GM19043 (cell line): ENCODE measurements around the gene CCDC86.

Source experiments
- ATAC-seq: cut with Tn5 transposase; IDR thresholded peaks from one replicate; pipeline ENCODE4 v1.9.1; 2021; ENCODE audit warnings: low read depth; ENCODE audit not compliant: unreplicated experiment

The CCDC86 gene

DNA sequence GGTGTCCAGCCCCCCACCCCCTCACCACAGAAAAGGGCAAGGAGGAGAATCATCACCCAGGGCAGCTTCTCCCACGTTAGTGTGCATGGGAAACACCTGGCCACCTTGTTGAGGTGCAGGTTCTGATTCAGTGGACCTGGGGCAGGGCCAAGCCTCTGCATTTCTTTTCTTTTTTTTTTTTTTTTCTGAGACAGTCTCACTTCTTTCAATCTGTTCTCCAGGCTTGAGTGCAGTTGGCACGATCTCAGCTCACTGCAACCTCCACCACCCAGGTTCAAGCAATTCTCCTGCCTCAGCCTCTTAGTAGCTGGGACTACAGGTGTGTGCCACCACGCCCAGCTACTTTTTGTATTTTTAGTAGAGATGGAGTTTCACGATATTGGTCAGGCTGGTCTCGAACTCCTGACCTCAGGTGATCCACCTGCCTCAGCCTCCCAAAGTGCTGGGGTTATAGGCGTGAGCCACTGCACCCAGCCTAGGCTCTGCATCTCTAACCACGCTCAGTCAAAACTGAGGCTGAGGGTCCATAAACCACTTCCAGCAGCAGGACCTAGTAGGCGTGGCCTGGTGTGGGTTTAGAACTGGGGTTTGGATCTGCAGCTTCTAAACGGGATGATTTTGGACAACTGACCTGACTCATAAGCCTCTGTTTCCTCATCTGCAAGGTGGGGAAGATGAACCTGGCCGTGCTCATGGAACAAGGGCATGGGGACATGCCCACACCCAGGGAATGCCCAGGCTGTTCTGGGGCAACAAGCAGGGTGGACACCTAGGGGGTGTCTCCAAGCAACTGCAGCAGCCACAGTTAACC is 26.2 kb downstream of the CCDC86 start:
- no peak for ATAC-seq

DNA sequence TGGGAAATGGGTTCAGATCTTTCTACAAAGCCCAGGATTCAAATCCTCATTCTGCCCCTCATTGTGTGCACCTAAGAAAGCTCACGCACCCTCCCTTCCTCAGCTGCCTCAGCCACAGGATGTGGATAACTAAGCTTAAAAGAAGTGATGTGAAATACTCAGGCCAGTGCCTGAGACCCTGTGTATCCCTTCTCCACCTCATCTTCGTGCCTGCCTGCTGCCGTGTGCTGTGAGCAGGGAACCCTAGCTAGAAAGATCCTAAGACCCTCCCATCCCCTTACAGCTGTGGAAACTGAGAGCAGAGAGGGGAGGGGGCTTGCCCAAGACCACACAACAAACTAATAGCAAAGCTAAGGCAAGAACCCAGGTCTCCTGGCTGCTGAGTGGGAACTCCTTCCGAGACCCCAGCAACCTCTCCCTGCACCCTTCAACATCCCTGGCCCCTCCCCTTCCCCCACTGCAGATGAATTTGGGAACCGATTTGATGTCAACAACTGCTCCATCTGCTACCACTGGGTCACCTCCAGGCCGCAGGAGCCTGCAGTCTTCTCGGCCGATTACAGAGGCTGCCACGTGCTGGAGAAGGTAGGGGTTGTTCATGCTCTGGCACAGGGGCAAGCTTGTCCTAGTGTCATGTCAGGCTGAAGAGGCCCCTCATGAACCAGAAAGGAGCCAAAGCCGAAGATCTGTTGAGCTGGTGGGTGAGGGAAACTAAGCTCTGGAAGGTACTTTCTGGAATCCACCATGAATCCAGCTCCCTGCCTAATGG is 27.0 kb downstream of the CCDC86 start:
- no peak for ATAC-seq

GRCh38 chr11:60869451-60869825 is 27.5 kb downstream of the CCDC86 start:
- no peak for ATAC-seq

DNA sequence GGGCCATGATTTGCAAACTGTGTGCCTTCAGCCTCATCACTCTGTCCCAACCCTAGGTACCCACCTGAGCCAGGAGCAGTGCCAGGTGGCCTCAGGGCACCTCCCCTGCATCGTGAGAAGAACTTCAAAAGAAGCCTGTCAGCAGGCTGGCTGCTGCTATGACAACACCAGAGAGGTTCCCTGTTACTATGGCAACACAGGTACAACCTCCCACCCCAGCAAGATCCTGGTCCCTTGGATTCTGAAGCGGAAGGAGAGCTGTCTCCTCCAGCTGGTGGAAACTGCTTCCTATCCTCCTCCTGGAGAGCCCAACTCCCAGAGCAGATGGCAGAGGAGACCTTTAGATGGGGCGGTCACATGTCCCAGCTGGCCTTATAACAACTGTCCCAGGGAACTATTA is 28.4 kb downstream of the CCDC86 start:
- ATAC-seq = no peak

DNA sequence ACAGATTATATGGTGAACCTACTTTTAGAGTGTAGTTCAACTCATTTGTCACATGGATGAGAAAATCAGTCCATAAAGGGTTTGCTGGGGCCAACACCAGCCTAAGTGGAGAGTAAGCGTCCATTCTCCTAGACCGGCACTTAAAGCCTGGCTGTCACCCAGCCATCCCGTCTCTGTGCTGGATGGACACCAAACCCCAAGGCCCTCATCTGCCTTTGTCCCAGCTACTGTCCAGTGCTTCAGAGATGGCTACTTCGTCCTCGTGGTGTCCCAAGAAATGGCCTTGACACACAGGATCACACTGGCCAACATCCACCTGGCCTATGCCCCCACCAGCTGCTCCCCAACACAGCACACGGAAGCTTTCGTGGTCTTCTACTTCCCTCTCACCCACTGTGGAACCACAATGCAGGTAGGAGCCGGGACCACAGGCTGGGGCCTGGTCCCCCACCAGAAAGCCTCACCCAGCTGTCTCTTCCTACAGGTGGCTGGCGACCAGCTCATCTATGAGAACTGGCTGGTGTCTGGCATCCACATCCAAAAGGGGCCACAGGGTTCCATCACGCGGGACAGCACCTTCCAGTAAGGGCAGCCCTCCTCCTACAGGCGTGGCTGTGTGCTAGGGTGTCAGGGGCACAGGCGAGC is 28.9 kb downstream of the CCDC86 start:
- no peak for ATAC-seq

GRCh38 chr11:60871378-60872061 is 29.6 kb downstream of the CCDC86 start:
- ATAC-seq = no peak

- no peak for ATAC-seq
Observed at GRCh38 chr11:60872124-60872960, 30.4 kb downstream of the CCDC86 start.

- no peak for ATAC-seq
Observed at GRCh38 chr11:60872961-60873524, 31.1 kb downstream of the CCDC86 start.

GRCh38 chr11:60873533-60873932 is 31.6 kb downstream of the CCDC86 start:
- ATAC-seq = no peak

DNA sequence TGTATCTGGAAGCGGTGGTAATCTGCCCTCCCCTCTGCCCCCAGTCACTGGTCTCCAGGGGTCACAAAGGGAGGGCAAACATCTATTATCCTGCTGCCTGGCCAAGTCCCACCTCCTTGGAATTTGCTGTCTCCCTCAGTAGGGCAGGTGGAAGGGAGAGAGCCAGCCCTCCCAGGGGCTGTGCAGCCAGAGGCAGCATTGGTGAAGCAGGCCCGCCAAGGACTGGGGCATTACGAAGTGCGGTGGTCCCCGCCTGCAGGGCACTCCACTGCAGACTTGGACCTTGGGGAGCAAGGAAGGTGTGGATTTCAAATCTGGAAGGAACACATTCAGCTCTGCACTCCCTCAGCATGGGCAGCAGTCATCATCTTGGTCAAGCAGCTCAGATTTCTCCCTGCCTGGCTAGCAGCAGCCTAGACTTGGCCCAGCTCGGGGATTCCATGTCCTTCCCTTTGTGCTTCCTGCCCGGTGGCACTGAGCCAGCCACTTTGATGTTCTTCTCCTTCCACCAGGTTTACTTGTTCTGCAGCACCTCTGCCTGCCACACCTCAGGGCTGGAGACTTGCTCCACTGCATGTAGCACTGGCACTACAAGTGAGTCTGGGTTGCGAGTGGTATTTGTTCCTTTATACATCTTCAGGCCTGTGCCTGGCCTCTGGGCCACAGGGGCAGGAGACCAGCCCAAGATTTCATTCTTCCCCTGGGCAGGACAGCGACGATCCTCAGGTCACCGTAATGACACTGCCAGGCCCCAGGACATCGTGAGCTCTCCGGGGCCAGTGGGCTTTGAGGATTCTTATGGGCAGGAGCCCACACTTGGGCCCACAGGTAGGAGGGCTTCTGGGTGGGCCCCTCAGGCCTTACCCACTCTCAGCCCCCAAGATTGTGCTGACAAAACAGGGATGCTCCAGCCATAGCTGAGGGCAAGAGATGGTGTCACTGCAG is 32.8 kb downstream of the CCDC86 start:
- ATAC-seq = no peak

DNA sequence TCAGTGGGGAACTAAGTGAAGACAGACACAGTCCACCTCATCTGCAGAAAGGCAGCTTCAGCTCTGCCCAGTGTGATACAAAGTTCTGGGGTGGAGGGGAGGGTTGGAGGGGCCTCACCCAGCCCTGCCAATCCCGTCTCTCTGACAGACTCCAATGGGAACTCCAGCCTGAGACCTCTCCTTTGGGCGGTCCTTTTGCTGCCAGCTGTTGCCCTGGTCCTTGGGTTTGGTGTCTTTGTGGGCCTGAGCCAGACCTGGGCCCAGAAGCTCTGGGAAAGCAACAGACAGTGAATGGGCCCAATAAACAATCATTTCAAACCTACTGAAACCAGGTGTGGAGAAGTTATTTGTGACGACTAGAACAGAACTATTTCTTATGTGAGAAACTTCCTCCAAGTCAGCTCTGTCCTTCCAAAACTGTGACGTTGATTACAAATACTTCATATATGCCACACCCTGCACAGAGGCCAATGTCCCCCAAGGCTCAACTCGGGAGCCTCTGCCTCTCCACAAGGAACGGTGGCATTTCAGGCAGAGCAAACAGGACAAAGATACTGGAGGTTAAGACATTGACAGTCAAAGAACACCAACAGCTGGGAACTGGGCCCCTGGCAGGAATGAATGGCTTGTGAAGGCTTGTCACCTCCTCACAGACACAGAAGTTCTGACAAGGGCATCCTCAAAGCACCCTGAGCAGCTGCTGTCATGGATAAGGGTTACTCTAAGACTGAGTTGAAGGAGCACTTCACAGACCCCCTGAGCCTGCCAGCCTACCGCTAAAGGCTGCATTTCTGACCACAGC is 33.7 kb downstream of the CCDC86 start:
- no peak for ATAC-seq

DNA sequence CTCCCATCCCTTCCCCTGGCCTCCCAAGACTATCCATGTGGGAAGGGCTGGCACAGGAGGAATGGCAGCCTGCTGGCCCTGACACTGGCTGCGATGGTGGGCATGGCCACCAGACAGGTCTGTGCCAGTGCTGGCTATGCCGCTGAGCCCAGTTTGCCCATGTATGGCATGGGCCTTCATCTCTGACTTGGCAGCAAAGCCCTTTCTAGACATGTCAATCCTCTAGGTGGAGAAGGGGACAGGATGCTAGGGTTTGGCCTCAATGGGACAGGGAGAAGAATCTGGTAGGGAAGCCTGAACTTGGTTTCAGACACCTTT is 34.2 kb downstream of the CCDC86 start:
- no peak for ATAC-seq

DNA sequence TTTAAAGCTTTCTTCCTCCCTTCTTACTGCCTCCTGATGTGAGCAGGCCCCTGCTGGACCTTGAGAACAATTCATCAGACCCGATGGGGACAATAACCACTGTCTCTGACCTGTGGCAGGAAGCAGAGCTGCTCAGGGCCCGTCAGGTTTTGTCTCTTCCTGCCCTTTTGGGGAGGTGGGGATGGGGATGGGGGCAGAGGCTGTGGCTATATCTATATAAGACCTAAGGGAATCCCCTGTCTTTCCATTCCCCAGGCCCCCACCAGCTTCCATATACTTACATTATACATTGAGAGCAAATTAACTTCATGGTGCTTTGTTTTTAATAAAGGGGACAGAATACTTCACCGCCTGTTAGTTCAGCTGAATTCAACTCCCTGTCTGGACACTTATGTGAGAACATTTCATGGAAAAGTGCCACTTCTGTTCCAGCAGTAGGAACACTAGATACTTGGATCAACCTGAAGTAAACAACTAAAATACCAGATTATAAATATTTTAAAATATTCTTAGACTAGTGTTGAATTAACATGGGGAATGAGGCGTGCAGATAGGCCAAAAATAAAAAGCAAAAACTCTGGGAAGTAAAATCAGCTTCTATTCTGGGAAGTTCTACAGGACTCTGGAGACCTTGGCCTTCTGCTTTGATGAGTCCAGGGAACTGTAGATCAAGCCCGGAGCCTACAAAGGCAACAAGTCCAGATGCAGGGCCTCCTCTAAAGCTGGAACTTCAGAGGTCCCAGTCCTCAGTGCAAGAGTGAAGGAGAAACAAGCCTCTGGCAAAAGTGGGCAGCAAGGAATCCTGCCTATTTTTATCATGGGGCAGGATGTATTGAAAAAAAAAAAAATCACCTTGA is 36.6 kb downstream of the CCDC86 start:
- ATAC-seq = no peak

DNA sequence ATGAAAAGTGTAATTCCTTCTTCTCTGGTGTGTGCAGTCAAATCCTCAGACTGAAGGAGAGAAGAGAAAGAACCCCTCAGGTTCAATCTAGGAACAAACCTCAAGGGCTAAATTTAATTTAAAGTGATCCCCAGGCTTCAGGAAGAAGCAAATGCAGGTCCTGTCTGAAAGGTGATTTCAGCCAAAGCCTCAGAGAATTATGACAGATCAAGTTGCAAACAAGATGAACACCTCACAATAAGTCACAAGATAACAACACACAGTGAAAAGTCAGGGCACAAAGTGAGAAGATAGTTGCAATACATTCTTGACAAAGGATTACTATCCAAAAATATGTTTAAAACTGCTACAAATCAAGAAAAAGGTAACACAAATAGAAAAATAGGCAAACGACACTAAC is 37.2 kb downstream of the CCDC86 start:
- no peak for ATAC-seq

DNA sequence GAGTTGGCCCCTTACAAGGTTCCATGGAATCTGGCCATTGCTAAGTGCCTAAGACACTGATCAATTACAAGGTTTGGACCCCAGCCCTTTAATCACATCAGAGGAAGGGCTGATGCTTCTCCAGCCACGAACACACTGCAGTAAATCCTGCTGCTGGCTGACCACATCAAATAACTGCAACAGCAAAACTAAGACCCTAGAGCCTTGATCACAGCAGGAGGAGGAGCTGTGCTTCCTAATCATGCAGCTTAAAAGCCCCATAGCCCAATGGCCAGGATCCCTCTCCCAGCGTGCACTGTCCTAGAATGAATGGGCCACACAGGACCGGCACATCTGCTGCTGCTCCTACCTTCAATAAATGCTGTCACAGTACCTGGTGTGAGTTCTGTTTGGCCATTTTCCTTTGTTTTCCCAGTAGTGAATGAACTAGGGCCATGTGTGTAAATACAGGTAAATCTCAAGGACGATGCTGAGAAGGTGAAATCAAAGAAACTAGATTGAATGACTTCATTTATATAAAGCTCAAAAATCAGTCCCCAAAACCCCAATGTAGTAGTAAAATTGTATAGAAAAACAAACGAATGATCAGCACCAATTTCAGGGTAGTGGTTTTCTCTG is 38.2 kb downstream of the CCDC86 start:
- ATAC-seq = no peak

DNA sequence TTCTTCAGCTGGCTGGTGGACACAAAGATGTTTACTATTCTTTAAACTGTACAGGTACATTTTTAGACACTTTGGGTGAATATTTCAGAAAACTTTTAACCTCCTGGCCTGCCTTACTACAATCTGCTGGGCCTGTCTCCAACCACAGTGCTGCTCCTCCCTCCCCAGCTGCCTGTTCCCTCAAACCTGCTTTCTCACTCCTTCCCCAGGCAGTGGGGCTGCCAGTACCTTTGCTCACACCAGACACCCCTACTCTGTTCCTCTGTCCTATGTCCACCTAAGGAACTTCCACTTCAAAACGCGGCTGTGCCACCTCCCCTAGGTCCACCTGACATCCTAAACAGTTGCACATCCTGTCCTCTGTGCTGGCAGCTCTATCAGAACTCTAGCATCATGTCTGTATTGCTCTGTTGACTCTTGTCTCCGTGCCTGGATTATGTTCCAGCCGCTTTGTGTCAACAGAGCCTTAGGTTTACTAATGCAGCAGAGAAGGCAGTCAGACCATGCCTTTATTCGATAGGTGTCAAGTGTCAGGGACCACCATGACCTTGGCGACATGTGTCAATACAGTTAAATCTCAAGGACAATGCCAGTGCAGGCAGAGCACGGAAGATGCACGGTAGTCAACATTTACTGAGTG is 38.9 kb downstream of the CCDC86 start:
- no peak for ATAC-seq
